Stomach smooth muscle (tissue), 2 donors: ENCODE measurements around the gene KISS1R.
A peak's percentile ranks its signal among the peaks of the same experiment; 100 is the strongest.
"Not testable (repeated sequence)": the region's sequence is repeated elsewhere in the genome, so short reads cannot be mapped to it uniquely, and the experiment has no call there.

Experiments used
- H3K27ac ChIP-seq: one replicate; pipeline ENCODE4 v1.7.0; 2013; ENCODE audit warnings: mild to moderate bottlenecking, low read length, inconsistent platforms
- H3K27me3 ChIP-seq, 2 donors: one replicate each; pipeline ENCODE4 v1.7.0; 2013; ENCODE audit warnings: low read length in 2 of 2; ENCODE audit not compliant: insufficient read depth in 2 of 2, control insufficient read depth in 1 of 2
- H3K36me3 ChIP-seq, 2 donors: one replicate each; pipeline ENCODE4 v1.7.0; 2013; ENCODE audit warnings: low read length in 2 of 2; ENCODE audit not compliant: control insufficient read depth in 2 of 2, insufficient read depth in 2 of 2
- H3K4me1 ChIP-seq: one replicate; pipeline ENCODE4 v1.7.0; 2013; ENCODE audit warnings: low read length; ENCODE audit not compliant: control insufficient read depth, insufficient read depth
- H3K4me3 ChIP-seq, 2 donors: one replicate each; pipeline ENCODE4 v1.7.0; 2013; ENCODE audit warnings: low read length in 2 of 2
- H3K9ac ChIP-seq, 2 donors: one replicate each; pipeline ENCODE4 v1.7.0; 2013; ENCODE audit warnings: low read length in 2 of 2, mild to moderate bottlenecking in 1 of 2
- H3K9me3 ChIP-seq, 2 donors: one replicate each; pipeline ENCODE4 v1.7.0; 2013; ENCODE audit warnings: low read length in 2 of 2; ENCODE audit not compliant: control insufficient read depth in 2 of 2
- donor health status: healthy.
- donor health status: Pancreatic carcinoma.

KISS1R gene

GRCh38 chr19:883661-884211 is 33.4 kb upstream of the KISS1R start:
- H3K27me3 ChIP-seq = no peaks in the 10 kb centered on the region
- H3K27ac ChIP-seq = no peak overlapping the region
- H3K4me1 ChIP-seq = no peaks in the 10 kb centered on the region
- peaks cover 33 to 42% of the 10 kb centered on the region in 2 donors for H3K36me3 ChIP-seq
- no peak overlapping the region for H3K9ac ChIP-seq
- no peak overlapping the region for H3K4me3 ChIP-seq
- H3K9me3 ChIP-seq = no peaks in the 10 kb centered on the region

GRCh38 chr19:884420-885211 is 32.5 kb upstream of the KISS1R start:
- H3K9me3 ChIP-seq = no peaks in the 10 kb centered on the region
- H3K27ac ChIP-seq = no peak overlapping the region
- H3K4me1 ChIP-seq = no peaks in the 10 kb centered on the region
- H3K36me3 ChIP-seq = peaks cover 34 to 44% of the 10 kb centered on the region in 2 donors
- no peak overlapping the region for H3K9ac ChIP-seq
- no peaks in the 10 kb centered on the region for H3K27me3 ChIP-seq
- no peak overlapping the region for H3K4me3 ChIP-seq

GRCh38 chr19:885536-886224 is 31.5 kb upstream of the KISS1R start:
- Histone ChIP-seq H3K4me3 (no peak overlapping the region), H3K4me1 (peaks cover 2% of the 10 kb centered on the region), H3K36me3 (peaks cover 31 to 48% of the 10 kb centered on the region in 2 donors), H3K9me3 (no peaks in the 10 kb centered on the region), H3K27me3 (no peaks in the 10 kb centered on the region), H3K9ac (no peak overlapping the region), H3K27ac (no peak overlapping the region)

GRCh38 chr19:887072-887471 is 30.1 kb upstream of the KISS1R start:
- Histone ChIP-seq H3K4me3 (no peak overlapping the region), H3K9ac (no peak overlapping the region), H3K9me3 (no peaks in the 10 kb centered on the region), H3K27me3 (no peaks in the 10 kb centered on the region), H3K36me3 (peaks cover 21 to 37% of the 10 kb centered on the region in 2 donors), H3K4me1 (peaks cover 9% of the 10 kb centered on the region), H3K27ac (no peak overlapping the region)

DNA sequence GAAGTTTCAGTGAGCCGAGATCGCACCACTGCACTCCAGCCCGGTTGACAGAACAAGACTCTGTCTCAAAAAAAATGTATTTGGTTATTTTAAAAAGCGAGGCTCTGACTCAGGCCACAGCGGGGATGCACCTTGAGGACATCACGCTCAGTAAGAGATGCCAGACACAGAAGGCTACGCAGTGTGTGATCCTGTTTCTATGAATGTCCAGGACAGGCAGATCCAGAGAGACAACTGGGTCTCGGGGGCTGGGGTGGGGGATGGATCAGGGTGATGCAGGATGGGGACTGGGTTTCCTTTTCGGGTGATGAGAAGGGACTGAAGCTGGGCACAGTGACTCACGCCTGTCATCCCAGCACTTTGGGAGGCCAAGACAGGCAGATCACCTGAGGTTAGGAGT is 29.5 kb upstream of the KISS1R start:
- no peak overlapping the region for H3K27ac ChIP-seq
- H3K9me3 ChIP-seq = no peaks in the 10 kb centered on the region
- H3K27me3 ChIP-seq = no peaks in the 10 kb centered on the region
- peaks cover 15 to 32% of the 10 kb centered on the region in 2 donors for H3K36me3 ChIP-seq
- H3K9ac ChIP-seq = no peak overlapping the region
- H3K4me3 ChIP-seq = no peak overlapping the region
- H3K4me1 ChIP-seq = peaks cover 14% of the 10 kb centered on the region

DNA sequence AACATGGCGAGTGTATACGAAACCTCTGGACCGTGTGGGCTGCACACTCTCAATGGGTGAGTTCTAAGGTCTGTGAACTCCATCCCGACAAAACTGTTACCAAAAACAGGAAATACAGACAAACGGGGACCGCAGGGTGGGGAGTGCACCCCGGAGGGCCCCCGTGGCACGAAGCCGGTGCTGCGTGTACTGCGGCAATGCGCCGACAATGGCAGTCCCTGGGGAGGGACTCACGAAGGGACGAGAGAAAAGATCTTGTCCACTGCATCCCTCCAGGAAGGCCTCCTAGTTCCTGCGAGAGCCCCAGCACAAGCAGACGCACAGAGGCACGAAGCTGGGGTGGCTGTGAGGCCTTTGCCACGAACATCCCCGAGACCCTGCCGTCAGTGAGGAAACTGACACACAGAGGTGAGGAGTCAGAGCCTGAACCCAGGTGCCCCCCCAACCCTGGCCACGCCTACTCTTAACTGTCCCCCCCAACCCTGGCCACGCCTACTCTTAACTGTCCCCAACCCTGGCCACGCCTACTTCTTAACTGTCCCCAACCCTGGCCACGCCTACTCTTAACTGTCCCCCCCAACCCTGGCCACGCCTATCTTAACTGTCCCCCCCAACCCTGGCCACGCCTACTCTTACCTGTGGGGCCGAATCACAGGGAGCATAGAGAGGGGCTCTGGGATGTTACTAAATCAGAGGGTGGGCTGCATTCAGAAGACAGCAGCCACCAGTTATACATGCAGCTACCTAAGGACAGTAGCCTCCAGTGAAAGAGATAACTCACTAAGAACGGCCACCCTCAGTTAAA is 28.4 kb upstream of the KISS1R start:
- Histone ChIP-seq H3K27ac (no peak overlapping the region), H3K9ac (no peak overlapping the region), H3K9me3 (no peaks in the 10 kb centered on the region), H3K27me3 (no peaks in the 10 kb centered on the region), H3K36me3 (peaks cover 12 to 25% of the 10 kb centered on the region in 2 donors), H3K4me3 (no peak overlapping the region), H3K4me1 (peaks cover 14% of the 10 kb centered on the region)

DNA sequence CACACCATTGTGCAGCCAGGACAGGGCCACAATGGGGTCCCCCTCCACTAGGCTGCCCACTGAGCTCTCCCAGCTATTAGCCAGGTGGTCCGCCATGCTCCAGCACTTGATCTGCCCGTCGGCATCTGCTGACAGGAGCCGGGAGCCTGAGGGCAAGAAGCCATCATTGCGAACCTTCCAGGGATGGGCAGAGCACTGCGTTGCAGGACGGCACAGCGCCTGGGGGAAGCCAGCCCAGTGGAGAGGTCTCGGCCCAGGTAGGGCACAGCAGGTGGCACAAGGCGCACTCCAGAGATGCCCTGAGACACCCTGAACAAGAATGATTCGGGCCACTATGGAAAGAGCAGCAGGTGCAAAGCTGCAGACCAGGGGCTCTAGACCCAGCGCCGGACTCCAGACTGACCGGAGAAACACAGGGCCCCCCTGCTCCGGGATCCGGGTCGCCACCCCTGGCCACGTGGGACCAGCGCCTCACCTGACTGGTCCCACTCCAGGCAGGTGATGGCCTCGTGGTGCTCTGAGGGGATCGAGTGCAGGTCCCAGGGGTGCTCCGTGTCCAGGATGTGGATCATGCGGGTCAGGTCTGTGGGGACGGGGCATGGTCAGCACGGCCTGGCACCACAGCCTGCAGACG is 27.4 kb upstream of the KISS1R start:
- Histone ChIP-seq H3K4me1 (peaks cover 14% of the 10 kb centered on the region), H3K4me3 (no peak overlapping the region), H3K9ac (no peak overlapping the region), H3K36me3 (peaks cover 12 to 22% of the 10 kb centered on the region in 2 donors), H3K27me3 (no peaks in the 10 kb centered on the region), H3K27ac (no peak overlapping the region), H3K9me3 (no peaks in the 10 kb centered on the region)

- no peaks in the 10 kb centered on the region for H3K9me3 ChIP-seq
- H3K36me3 ChIP-seq = peaks cover 12 to 19% of the 10 kb centered on the region in 2 donors
- no peak overlapping the region for H3K27ac ChIP-seq
- H3K27me3 ChIP-seq = no peaks in the 10 kb centered on the region
- peaks cover 14% of the 10 kb centered on the region for H3K4me1 ChIP-seq
- H3K9ac ChIP-seq = no peak overlapping the region
- no peak overlapping the region for H3K4me3 ChIP-seq
These were observed 26.3 kb upstream of the KISS1R start for GRCh38 chr19:890831-891230.

DNA sequence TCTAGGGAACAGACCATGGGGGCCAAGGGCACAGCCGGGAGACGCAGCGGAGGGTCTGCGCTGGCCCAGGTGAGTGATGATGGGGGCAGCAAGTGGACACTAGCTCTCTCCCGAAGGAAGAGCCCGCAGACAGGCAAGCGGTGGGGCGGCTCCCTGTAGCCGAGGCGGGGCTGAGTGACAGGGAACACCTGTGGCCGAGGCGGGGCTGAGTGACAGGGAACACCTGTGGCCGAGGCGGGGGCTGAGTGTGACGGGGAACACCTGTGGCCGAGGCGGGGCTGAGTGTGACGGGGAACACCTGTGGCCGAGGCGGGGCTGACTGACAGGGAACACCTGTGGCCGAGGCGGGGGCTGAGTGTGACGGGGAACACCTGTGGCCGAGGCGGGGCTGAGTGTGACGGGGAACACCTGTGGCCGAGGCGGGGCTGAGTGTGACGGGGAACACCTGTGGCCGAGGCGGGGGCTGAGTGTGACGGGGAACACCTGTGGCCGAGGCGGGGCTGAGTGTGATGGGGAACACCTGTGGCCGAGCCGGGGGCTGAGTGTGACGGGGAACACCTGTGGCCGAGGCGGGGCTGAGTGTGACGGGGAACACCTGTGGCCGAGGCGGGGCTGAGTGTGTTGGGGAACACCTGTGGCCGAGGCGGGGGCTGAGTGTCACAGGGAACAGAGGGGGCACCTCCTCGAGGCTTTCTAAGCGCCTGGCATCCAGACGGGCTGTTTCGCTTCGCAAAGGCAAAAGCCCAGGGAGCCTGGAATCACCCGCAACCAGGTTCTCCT is 25.5 kb upstream of the KISS1R start:
- peaks cover 5 to 15% of the 10 kb centered on the region in 2 donors for H3K36me3 ChIP-seq
- peak overlapping the region; percentile 62 to 85 for H3K4me3 ChIP-seq
- not testable (repeated sequence) for H3K27me3 ChIP-seq, H3K9me3 ChIP-seq, H3K27ac ChIP-seq
- peaks cover 14% of the 10 kb centered on the region for H3K4me1 ChIP-seq
- H3K9ac ChIP-seq = peak overlapping the region; percentile 62 to 78
